ENCODE measurements around the gene CORO2B.
"Not testable (repeated sequence)": the region's sequence is repeated elsewhere in the genome, so short reads cannot be mapped to it uniquely, and the experiment has no call there.

CORO2B gene

DNA sequence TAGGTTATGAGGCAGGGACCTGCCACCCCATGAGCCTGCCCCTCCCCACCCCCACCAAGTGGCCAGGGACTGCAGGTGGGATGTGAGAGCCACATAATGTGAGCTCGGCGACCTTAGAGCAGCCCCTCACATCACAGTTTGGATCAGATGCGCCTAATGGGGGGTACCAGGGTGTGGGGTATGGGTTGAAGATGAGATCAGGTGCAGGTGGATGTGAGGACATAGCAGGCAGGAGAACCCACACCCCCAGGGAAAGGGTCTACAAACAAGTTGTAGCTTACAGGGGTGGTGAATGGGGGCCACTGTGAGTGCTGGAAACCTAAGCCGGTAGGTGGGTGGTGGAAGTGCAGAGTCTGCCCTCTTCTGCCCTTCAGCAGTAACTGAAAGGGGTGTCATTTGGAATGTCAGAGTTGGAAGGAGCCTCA, 94.0 kb downstream of the CORO2B start:
- DNase-seq (ENCODE audit: low spot score), result no peak

DNA sequence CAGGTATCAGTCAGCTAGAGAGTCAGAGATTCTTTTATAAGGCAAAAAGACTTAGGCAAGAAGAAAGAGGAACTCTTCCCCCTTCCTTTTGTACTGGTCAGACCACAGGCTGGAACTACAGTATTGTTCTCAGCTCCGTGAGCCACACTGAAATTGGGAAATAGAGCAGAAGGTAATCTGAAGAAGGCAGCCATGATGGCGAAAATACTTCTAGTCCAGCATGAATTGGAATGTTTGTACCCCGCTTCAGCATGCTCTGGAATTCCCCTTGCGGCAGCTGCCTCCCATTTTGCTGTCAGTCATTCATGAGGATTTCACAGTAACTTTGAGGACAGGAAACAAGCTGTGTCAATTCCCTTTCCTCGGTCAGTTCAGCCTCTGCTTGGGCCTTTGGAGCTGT, 96.2 kb downstream of the CORO2B start:
- no peak for DNase-seq (ENCODE audit: low spot score)

DNA sequence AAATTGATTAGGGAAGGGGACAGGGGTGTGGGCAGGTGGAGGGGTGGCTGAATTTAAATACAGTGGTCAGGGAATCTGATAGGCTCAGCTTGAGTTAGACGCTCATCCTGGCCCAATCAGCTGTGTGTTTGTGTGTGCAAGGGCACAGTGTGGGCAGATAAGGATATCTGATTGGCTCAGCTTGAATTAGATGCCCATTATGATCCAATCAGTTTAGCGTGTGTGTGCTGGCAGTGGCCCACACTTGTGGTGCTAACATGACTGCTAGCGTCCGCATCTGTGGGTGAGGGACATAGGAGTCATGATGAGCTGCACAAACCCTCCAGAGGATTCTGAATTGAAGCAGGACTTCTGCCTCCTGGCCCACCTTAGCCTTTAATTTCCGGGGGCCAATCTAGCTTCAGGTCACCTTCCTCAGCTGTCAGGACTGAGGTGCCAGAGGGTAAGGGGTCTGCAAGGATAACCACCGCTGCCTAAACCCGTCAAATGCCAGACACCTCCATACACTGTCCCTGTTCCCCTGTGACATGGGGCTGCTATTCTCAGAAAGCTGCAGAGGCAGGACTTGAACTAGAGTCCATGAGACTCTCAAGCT, 97.3 kb downstream of the CORO2B start:
- no peak for DNase-seq (ENCODE audit: low spot score)

DNA sequence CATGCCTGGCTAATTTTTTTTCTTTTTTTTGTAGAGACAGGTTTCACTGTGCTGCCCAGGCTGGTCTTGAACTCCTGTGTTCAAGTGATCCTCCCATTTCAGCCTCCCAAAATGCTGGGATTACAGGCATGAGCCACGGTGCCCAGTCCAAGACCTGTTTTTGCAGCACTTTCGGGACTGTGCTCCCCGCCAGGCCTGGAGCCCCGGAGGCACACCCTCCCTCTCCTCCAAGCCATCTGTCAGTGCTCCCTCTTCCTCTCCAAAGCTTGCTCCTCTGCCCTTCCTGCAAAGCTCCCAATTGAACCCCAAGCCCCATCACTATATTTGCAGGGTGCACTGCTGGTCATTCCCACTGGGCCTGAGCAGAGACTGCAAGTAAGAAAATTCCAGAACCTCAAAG, 98.1 kb downstream of the CORO2B start:
- no peak for DNase-seq (ENCODE audit: low spot score)

DNA sequence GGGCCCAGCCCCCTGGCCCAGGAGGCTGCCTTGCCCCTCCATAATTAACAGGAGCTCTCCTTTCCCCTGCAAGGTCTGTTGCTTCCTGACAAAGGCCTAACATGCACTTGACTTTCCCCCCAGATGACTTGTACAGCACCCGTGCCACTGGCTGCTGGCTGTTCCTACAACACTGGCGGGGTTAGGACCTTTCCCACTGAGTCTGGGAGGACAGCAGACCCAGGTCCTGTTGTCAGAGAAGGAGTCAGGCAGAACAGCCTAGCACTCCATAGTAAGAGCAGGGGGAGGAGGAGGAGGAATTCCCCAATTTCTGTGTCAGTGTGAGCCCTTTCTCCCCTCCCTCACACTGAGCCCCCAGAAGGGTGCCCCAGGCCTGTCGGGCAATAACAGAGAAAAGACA, 99.2 kb downstream of the CORO2B start:
- DNase-seq (ENCODE audit: low spot score), result no peak

DNA sequence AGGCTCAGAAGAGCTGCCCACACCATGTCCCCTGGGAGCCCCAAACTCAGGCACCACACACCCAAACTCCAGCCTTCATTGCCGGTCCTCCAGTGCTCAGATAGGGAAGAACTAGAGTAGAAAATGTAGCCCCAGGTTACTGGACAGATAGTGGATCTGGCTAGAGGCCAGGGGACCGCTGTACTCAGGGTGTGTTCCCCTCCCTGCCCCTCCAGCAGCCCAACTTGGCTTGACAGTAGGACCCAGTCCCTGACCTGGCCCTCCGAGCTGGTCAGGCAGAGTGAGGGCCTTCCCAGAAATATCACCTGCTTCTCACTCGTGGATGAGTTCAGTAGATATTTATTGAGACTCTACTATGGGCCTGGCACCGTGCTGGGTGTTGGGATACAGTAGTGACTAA, 100.0 kb downstream of the CORO2B start:
- DNase-seq (ENCODE audit: low spot score), result no peak

DNA sequence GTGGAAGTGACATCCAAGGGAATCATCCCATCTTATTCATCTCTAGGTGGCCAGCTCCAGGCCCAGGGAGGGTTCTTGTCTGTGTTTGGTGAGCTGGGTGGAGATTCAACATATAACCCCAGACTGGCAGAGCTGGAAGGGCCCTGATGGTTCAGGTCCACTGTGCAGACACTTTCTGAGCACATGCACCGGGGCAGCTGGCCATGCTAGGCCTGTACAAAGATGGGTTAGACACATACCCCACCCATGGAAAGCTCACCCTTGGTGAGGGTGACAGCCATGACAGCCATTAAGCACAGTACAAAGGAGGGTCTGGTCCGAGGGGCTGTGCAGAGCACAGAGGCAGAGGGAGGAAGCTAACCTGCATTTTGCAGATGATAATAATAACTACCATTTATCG, 100.4 kb downstream of the CORO2B start:
- no peak for DNase-seq (ENCODE audit: low spot score)

DNA sequence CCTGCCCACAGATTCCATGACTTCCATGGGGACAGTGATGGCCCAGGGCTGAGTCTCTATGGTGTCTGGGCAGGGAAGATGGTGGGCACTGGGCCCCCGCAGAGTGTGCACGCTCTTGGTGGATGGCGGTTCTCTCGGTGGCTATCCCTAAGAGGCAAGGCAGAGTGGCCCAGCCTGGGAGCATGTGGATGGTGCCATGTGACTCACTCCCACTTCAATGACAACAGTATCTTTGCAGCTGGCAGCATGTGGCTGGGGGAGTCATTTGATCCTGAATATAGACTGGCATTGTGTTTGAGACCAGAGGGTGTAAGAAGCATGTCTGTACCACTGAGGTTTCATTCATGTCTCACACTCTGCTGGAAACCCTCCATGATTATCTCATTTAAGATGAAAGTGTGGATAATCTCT, 101.2 kb downstream of the CORO2B start:
- DNase-seq (ENCODE audit: low spot score), result no peak

DNA sequence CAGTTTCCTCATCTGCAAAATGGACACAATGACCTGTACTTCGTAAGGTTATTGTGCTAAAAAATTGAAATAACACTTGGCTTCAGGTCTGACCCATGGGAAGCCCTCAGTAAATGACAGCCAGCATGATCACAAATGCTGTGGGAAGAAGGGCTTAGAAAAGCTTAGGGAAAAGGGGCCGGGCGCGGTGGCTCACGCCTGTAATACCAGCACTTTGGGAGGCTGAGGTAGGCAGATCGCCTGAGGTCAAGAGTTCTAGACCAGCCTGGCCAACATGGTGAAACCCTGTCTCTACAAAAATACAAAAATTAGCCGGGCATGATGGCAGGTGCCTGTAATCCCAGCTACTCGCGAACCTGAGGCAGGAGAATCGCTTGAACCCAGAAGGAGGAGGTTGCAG, 102.0 kb downstream of the CORO2B start:
- DNase-seq (ENCODE audit: low spot score), result not testable (repeated sequence)

DNA sequence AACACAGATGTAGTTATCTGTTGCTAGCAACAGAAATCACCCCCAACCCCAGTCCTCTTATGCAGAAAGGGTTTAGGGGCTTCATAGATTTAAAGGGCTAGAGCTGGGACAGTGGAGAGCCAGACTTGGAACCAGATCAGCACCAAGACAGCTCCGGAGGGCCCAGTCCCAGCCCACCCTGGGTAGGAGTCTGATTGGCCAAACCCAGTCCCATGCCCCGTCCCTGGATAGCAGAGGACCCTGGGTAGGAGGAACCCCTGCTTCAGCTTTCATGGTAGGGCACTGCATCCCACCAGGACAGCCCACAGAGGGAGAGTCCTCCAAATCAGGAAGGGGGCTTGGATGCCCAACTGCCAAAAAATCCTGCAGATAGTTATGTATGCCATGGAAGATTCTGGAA, 103.0 kb downstream of the CORO2B start:
- DNase-seq (ENCODE audit: low spot score), result no peak

DNA sequence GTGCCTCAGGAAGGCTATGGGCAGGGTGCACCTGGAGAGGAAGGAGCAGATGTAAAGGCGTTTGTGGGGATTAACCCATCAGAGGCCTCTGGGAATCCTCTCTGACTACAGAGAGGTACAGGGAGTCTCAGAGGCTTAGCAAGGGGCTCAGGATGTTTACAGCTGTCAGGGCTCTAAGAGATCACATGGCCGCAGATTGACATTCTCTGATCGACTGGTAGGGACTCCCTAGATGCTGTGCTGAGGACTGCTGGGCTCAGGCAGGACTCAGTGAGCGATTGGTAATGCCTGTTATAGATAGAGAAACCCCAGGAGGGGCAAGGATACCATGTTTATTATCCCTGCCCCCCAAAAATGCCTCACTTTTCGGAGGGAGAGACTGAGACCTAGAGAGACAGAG, 103.5 kb downstream of the CORO2B start:
- DNase-seq (ENCODE audit: low spot score), result no peak

DNA sequence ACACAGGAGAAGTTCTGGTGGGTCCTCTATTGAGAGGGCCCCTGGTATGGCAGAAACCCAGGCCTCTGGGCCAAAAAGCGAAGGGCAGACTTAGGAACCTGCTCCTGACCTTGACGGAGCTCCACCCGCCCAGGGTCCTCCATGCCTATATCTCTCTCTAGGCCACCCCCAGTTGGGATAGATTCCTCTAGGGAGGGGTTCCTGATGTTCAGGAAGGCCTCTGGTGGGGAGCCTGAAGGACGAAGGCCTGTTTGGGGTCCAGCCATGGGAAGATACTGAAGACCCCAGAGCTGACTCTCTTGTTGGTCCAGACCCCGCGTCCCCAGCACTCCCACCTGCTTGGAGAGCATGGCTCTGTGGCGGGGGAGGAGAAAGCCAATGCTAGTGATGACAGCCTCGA, 104.2 kb downstream of the CORO2B start:
- no peak for DNase-seq (ENCODE audit: low spot score)

DNA sequence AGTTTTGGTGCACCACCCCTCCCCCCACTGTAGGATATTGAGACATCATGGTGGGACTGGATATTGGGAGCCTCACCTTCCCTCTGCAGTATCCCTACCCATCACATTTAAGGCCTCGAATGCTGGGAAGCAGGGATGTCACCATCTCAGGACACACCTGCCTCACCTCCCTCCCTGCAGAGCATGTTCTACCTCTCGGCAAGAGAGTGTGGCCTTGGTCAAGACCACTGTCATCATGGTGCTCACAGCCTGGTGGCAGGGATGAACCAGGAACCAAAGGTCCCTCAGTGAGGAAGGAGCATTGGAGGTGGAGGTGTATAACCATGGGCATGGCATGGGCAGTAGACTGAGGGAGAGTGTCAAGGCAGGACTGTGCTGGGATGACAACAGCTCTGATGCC, 104.8 kb downstream of the CORO2B start:
- DNase-seq (ENCODE audit: low spot score), result no peak

DNA sequence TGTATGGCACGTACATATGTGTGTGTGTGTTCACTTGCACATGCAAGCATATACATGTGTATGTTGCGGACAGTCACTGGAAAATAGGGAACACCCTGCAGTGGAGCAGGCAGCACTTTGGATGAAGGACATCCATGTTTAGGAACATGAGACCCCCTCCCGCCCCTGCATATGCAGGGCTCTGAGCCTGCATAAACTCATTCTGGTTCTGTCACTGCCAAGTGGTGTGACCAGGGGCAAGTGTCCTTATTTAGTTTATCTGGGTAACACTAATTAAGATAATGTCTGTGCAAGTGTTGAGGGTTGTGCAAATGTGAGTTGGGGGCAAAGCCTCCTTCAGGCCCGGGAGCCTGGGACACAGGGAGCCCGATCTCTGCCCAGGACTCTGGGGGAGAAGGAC, 105.7 kb downstream of the CORO2B start:
- DNase-seq (ENCODE audit: low spot score), result no peak

DNA sequence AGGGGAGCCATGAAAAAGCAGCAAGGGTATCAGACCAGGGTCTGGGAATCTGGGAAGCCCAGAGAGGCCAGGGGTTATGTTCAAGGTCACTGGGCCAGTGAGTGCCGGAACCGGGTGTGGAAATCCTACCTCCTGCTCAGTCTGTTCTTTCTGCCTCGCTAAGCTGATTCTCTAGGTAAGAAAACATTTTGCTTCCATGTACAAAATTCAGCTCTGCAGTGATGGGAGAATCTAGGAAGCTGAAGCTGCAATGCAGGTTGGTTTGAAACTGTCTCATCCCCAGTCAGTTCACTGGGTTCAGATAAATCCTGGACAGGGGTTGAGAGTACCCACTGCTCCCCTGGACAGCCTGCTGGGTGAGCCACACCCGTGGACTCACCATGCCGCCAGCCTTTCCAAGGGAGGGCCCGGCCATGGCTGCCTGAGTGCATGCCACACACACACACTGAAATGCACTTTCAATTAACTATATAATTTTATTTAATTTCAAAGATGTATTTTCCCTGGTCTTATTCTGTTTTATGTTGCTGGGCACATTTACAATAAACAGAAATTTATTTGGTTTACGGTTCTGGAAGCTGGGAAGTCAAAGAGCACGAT, 108.4 kb downstream of the CORO2B start:
- no peak for DNase-seq (ENCODE audit: low spot score)

DNA sequence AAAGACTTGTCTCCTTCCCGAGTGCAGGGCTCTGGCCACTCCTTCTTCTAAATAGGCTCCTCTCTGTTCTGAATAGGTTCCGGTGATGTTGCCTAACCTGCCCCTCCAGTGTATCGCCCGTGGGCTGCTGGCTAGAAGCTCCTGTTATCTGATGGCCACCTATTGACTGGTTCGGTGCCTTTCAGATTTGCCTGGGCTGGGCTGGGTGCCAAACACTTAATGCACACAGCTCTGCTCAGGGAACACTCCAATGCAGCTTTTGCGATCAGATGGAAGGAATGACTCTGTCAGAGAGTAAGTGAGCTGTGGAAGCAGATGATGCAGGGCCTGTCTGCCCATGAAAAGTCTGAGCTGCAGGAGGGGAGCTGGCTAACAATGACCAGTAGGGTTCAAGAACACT, 112.9 kb downstream of the CORO2B start:
- DNase-seq (ENCODE audit: low spot score), result no peak

DNA sequence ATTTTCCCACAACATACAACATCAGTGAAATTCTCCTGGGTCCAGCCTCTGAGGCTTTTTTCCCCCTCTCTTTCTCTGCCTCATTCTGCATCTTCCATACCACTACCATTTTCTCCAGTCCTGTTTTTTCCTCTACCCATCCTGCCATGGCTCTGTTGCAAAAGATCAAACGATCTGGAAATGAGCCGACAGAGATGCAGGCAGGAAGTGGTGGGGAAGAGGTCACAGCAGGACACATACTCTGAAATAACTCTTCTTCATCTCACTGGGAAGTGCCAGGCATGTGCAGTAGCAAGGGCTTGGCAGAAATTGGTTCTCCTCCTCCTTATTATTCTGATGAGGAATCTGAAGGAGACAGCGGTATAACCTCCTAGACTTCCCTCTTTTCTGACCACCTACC, 114.3 kb downstream of the CORO2B start:
- DNase-seq (ENCODE audit: low spot score), result no peak

DNA sequence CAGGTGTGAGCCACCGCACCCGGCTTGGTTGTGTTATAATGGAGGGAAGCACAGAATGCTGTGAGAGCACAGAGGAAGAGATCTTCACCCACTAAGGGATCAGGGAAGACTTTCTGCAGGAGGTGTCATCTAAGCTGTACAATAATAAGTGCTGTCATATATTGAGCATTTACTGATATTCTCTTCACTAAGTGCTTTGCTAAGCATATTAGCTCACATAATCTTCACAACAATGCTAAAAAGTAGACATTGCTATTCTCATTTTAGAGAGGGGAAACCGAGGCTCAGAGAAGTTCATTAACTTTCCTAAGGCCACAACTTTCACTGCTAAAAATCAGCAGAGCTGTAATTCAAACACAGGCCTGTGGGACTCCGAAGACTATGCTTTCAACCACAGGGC, 115.3 kb downstream of the CORO2B start:
- no peak for DNase-seq (ENCODE audit: low spot score)

DNA sequence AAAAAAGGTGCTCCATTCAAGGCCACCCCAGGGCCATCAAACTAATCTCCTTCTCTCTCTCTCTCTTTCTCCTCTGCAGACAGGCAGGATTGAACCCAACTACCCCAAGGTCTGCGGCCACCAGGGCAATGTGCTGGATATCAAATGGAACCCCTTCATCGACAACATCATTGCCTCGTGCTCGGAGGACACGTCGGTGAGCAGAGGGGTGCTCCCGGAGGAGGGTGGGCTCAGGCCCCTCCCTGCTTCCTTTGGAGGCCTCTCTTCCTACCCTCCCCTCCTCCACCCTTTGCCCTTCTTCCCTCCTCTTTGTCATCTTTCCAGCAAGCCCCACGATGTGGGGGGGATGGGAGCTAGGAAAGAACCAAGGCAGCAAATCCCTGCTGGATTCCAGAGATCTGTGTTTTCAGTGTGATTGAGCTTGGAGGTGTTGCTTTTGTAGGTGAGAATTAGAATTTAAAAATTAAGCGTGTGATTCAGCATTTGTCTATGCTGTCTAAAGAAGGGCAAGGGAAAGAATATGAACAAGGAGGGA, 116.3 kb downstream of the CORO2B start:
- DNase-seq (ENCODE audit: low spot score), result no peak

DNA sequence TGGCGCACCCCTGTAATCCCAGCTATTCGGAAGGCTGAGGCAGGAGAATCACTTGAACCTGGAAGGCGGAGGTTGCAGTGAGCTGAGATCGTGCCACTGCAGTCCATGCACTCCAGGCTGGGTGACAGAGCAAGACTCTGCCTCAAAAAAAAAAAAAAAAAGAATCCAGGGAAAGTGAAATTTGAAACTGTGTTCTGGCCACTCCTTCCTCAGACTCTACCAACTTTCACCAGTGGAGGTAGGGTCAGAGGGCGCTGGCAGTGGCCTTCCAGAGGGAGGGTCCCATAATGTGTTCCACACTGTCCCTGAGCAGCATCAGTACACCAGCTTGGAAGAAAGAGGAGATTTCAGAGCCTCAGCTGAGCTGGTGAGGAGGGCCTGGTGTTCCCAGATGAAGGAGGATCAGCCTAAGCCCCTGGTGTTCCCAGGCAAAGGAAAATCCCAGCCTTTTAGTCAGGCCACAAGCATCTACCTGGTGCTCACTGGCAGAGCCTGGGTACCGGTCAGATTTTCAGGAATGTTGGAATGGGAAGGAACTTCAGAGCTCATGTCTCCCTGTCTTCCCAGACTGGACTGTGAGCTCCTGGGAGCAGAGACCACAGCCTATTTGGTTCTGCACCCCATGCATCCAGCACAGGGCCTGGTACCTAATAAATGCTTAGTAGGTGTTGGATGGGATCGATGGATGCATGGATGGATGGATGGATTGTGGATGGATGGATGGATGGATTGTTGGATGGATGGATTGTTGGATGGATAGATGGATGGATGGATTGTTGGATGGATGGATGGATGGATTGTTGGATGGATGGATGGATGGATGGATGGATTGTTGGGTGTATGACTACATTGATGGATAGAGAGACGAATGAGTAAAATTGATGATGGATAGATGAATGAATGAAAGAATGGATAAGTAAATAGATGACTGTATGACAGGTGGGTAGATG, 117.9 kb downstream of the CORO2B start:
- no peak for DNase-seq (ENCODE audit: low spot score)

DNA sequence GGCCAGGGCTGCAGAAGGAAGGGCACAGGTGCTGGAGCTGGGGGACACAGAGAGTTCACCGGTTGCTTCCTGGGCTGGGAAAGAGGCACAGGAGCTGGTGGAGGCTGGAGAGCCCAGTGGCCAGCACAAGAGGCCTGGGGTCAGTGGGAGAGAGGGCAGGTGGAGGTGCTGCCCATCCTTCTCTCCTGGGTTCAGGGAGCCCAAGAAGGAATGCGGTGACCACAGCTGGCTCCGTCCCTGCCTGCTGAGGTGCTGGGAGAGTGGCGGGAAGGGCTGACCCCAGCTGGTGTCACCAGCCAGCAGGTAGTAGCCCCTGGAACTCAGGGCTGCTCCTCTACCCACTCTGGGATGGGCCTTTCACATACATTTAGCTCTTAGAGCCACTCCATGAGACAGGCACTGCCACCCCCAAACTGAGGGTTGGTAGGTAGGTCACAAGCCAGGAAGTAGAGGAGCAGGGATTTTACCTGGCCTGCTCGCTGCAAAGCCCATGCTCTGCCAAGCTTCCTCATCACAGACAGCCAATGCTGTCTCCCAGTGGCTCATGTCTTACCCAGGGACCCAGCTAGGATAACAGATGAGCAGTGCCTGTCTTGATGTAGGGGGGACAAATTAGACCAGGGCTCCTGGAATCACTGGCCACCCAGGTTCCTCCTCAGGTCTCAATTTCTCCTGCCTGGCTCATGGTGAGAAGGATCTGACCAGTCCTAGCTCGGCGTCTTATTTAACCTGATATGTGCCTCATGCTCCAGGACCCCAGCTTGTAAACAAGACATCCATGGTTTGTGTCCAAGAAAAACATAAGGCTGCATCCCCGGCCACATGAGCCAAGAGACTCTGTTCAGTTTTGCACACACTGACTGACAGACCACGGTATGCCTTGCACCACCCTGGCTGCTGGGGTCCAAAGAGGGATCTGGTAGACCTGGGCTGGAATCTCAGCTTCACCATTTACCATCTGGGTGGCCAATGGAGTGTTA, 119.2 kb downstream of the CORO2B start:
- no peak for DNase-seq (ENCODE audit: low spot score)
